ENCODE measurements around the gene ITPRIPL2. TPM values are rescaled to one million over a fixed set of nuclear protein-coding genes. Genes with fewer than 3 reads are reported as not detected.

ITPRIPL2 gene
- total and polyA plus RNA-seq, 2 of the 13 experiments (the other 11 are each of a cell fraction or from before 2014, with no cell fraction given): 5.9 to 12.6 TPM

DNA sequence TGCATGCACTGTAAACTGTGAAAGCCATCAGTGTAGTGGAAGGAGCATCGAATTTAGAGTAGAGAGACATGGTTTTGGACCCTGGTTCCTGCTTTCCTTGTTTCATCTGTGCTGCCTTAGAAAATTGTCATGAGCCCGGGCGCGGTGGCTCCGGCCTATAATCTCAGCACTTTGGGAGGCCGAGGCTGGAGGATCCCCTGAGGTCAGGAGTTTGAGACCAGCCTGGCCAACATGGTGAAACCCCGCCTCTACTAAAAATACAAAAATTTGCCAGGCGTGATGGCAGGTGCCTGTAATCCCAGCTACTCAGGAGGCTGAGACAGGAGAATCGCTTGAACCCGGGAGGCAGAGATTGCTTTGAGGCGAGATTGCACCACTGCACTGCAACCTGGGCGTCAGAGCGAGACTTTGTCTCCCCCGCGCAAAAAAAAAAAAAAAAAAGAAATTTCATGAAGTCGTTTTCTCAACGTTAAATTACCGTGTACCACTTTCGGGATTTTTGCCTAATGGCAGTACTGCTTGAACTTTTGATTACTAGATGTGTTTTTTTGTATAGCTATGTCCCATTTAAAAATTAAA is 45.4 kb upstream of the ITPRIPL2 start (continued):
- TF ChIP-seq, protein P1, sequence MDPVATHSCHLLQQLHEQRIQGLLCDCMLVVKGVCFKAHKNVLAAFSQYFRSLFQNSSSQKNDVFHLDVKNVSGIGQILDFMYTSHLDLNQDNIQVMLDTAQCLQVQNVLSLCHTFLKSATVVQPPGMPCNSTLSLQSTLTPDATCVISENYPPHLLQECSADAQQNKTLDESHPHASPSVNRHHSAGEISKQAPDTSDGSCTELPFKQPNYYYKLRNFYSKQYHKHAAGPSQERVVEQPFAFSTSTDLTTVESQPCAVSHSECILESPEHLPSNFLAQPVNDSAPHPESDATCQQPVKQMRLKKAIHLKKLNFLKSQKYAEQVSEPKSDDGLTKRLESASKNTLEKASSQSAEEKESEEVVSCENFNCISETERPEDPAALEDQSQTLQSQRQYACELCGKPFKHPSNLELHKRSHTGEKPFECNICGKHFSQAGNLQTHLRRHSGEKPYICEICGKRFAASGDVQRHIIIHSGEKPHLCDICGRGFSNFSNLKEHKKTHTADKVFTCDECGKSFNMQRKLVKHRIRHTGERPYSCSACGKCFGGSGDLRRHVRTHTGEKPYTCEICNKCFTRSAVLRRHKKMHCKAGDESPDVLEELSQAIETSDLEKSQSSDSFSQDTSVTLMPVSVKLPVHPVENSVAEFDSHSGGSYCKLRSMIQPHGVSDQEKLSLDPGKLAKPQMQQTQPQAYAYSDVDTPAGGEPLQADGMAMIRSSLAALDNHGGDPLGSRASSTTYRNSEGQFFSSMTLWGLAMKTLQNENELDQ (CRISPR knock-in tag; IDR thresholded peaks at IDR 0.05; ENCODE audit: borderline replicate concordance): peak; percentile 16; the same call in 1 of the 2 replicates
- TF ChIP-seq SMAD3 (CRISPR knock-in tag; IDR thresholded peaks at IDR 0.05) (peak; percentile 9; the same call in 1 of the 2 replicates), ZNF749 (CRISPR knock-in tag; IDR thresholded peaks at IDR 0.05; ENCODE audit: borderline replicate concordance) (0 out of 2 replicates have a peak, but pooled peaks have one; percentile 8), HCFC1 (IDR thresholded peaks at IDR 0.05; ENCODE audit: low read depth, low read length) (no peak), ADNP (CRISPR knock-in tag; IDR thresholded peaks at IDR 0.05) (no peak; the same call in 1 of the 2 replicates), HNRNPL (IDR thresholded peaks at IDR 0.05; ENCODE audit: low read depth, low read length) (no peak)
- TF ChIP-seq, protein P2, sequence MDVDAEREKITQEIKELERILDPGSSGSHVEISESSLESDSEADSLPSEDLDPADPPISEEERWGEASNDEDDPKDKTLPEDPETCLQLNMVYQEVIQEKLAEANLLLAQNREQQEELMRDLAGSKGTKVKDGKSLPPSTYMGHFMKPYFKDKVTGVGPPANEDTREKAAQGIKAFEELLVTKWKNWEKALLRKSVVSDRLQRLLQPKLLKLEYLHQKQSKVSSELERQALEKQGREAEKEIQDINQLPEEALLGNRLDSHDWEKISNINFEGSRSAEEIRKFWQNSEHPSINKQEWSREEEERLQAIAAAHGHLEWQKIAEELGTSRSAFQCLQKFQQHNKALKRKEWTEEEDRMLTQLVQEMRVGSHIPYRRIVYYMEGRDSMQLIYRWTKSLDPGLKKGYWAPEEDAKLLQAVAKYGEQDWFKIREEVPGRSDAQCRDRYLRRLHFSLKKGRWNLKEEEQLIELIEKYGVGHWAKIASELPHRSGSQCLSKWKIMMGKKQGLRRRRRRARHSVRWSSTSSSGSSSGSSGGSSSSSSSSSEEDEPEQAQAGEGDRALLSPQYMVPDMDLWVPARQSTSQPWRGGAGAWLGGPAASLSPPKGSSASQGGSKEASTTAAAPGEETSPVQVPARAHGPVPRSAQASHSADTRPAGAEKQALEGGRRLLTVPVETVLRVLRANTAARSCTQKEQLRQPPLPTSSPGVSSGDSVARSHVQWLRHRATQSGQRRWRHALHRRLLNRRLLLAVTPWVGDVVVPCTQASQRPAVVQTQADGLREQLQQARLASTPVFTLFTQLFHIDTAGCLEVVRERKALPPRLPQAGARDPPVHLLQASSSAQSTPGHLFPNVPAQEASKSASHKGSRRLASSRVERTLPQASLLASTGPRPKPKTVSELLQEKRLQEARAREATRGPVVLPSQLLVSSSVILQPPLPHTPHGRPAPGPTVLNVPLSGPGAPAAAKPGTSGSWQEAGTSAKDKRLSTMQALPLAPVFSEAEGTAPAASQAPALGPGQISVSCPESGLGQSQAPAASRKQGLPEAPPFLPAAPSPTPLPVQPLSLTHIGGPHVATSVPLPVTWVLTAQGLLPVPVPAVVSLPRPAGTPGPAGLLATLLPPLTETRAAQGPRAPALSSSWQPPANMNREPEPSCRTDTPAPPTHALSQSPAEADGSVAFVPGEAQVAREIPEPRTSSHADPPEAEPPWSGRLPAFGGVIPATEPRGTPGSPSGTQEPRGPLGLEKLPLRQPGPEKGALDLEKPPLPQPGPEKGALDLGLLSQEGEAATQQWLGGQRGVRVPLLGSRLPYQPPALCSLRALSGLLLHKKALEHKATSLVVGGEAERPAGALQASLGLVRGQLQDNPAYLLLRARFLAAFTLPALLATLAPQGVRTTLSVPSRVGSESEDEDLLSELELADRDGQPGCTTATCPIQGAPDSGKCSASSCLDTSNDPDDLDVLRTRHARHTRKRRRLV (CRISPR knock-in tag; IDR thresholded peaks at IDR 0.05): peak; percentile 14; the same call in 1 of the 2 replicates
- TF ChIP-seq, protein P3, sequence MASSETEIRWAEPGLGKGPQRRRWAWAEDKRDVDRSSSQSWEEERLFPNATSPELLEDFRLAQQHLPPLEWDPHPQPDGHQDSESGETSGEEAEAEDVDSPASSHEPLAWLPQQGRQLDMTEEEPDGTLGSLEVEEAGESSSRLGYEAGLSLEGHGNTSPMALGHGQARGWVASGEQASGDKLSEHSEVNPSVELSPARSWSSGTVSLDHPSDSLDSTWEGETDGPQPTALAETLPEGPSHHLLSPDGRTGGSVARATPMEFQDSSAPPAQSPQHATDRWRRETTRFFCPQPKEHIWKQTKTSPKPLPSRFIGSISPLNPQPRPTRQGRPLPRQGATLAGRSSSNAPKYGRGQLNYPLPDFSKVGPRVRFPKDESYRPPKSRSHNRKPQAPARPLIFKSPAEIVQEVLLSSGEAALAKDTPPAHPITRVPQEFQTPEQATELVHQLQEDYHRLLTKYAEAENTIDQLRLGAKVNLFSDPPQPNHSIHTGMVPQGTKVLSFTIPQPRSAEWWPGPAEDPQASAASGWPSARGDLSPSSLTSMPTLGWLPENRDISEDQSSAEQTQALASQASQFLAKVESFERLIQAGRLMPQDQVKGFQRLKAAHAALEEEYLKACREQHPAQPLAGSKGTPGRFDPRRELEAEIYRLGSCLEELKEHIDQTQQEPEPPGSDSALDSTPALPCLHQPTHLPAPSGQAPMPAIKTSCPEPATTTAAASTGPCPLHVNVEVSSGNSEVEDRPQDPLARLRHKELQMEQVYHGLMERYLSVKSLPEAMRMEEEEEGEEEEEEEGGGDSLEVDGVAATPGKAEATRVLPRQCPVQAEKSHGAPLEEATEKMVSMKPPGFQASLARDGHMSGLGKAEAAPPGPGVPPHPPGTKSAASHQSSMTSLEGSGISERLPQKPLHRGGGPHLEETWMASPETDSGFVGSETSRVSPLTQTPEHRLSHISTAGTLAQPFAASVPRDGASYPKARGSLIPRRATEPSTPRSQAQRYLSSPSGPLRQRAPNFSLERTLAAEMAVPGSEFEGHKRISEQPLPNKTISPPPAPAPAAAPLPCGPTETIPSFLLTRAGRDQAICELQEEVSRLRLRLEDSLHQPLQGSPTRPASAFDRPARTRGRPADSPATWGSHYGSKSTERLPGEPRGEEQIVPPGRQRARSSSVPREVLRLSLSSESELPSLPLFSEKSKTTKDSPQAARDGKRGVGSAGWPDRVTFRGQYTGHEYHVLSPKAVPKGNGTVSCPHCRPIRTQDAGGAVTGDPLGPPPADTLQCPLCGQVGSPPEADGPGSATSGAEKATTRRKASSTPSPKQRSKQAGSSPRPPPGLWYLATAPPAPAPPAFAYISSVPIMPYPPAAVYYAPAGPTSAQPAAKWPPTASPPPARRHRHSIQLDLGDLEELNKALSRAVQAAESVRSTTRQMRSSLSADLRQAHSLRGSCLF (CRISPR knock-in tag; IDR thresholded peaks at IDR 0.05; ENCODE audit: borderline replicate concordance): no peak
- TF ChIP-seq, protein P4, sequence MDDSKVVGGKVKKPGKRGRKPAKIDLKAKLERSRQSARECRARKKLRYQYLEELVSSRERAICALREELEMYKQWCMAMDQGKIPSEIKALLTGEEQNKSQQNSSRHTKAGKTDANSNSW (CRISPR knock-in tag; IDR thresholded peaks at IDR 0.05; ENCODE audit: borderline replicate concordance): peak; percentile 43; the same call in 1 of the 2 replicates
- TF ChIP-seq, protein P5, sequence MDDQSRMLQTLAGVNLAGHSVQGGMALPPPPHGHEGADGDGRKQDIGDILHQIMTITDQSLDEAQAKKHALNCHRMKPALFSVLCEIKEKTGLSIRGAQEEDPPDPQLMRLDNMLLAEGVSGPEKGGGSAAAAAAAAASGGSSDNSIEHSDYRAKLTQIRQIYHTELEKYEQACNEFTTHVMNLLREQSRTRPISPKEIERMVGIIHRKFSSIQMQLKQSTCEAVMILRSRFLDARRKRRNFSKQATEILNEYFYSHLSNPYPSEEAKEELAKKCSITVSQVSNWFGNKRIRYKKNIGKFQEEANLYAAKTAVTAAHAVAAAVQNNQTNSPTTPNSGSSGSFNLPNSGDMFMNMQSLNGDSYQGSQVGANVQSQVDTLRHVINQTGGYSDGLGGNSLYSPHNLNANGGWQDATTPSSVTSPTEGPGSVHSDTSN (CRISPR knock-in tag; IDR thresholded peaks at IDR 0.05; ENCODE audit: borderline replicate concordance): no peak
- TF ChIP-seq, protein P6, sequence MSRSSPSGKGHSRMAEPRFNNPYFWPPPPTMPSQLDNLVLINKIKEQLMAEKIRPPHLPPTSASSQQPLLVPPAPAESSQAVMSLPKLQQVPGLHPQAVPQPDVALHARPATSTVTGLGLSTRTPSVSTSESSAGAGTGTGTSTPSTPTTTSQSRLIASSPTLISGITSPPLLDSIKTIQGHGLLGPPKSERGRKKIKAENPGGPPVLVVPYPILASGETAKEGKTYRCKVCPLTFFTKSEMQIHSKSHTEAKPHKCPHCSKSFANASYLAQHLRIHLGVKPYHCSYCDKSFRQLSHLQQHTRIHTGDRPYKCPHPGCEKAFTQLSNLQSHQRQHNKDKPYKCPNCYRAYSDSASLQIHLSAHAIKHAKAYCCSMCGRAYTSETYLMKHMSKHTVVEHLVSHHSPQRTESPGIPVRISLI (CRISPR knock-in tag; IDR thresholded peaks at IDR 0.05; ENCODE audit: borderline replicate concordance): no peak

All from HepG2 (cell line).